H1 (cell line): Measurements from ENCODE around the gene SLC27A2. TPM values are rescaled to one million over a fixed set of nuclear protein-coding genes. Genes with fewer than 3 reads are reported as not detected.

Source experiments
- CTCF ChIA-PET: fragments of 300-600 bp; sonication (Branson Sonifier 250); formaldehyde crosslinking; loops from one replicate; lab custom pipeline; 2021; ENCODE audit not compliant: partially characterized antibody; lab: Charles Lee
- POLR2A ChIA-PET: fragments of 300-600 bp; sonication (Branson Sonifier 250); formaldehyde crosslinking; loops from one replicate; lab custom pipeline; 2021; ENCODE audit warnings: inconsistent platforms; ENCODE audit not compliant: partially characterized antibody; lab: Charles Lee
- DNase-seq, 2 experiments: peaks; one replicate each; pipeline versions ENCODE4 v3.0.0 to v3.0.0-alpha.2; 2010 to 2022; ENCODE audit warnings: low spot score in 2 of 2, low read depth in 1 of 2, mixed read lengths in 1 of 2
- FAIRE-seq: peaks from 2 replicates; lab custom pipeline; 2011; peaks lifted over from hg19 to GRCh38; lab: Jason Lieb, UNC
- H2AFZ ChIP-seq: 2 replicates; pipeline ENCODE4 v1.8.1; 2012; ENCODE audit warnings: low read length, inconsistent platforms
- H2AK5ac ChIP-seq: 2 replicates; pipeline ENCODE4 v1.6.1; 2013; ENCODE audit warnings: low read depth, low read length
- H2BK120ac ChIP-seq: replicated peaks from 2 replicates; pipeline ENCODE3; 2013; ENCODE audit warnings: low read depth, low read length, inconsistent platforms
- H2BK12ac ChIP-seq: 2 replicates; pipeline ENCODE4 v1.6.1; 2013; ENCODE audit warnings: low read depth, low read length
- H2BK15ac ChIP-seq: 2 replicates; pipeline ENCODE4 v1.6.1; 2013; ENCODE audit warnings: low read length
- H2BK20ac ChIP-seq: 2 replicates; pipeline ENCODE4 v1.6.1; 2013; ENCODE audit warnings: low read length
- H2BK5ac ChIP-seq: 2 replicates; pipeline ENCODE4 v1.6.1; 2013; ENCODE audit warnings: low read depth, low read length
- H3K14ac ChIP-seq: 2 replicates; pipeline ENCODE4 v1.6.1; 2013; ENCODE audit warnings: inconsistent platforms; ENCODE audit not compliant: insufficient read length
- H3K18ac ChIP-seq: 2 replicates; pipeline ENCODE4 v1.6.1; 2013; ENCODE audit warnings: low read length; ENCODE audit errors: extremely low read depth
- H3K23ac ChIP-seq: 2 replicates; pipeline ENCODE4 v1.6.1; 2013; ENCODE audit warnings: inconsistent platforms; ENCODE audit not compliant: insufficient read length
- H3K23me2 ChIP-seq: 2 replicates; pipeline ENCODE4 v1.6.1; 2013; ENCODE audit warnings: low read depth, low read length
- H3K27ac ChIP-seq: 2 replicates; pipeline ENCODE4 v1.6.1; 2011; ENCODE audit warnings: low read depth, low read length, inconsistent platforms
- H3K27me3 ChIP-seq, 4 experiments: replicated peaks in 1 of 4; 1 replicate in 1 of 4; 2 replicates in 3 of 4; pipeline versions ENCODE4 v1.6.1 to v1.8.1; 2011 to 2013; ENCODE audit warnings: low read length in 3 of 4, mild to moderate bottlenecking in 3 of 4, inconsistent platforms in 2 of 4, mixed read lengths in 2 of 4, moderate library complexity in 1 of 4; ENCODE audit not compliant: control insufficient read depth in 3 of 4, insufficient read depth in 3 of 4; ENCODE audit errors: extremely low read depth in 1 of 4
- H3K36me3 ChIP-seq, 4 experiments: 2 replicates each; pipeline versions ENCODE4 v1.6.1 to v1.8.1; 2011 to 2013; ENCODE audit warnings: mild to moderate bottlenecking in 4 of 4, low read length in 3 of 4, moderate library complexity in 2 of 4, control low read depth in 1 of 4, inconsistent platforms in 1 of 4; ENCODE audit not compliant: insufficient read depth in 4 of 4, control insufficient read depth in 2 of 4
- H3K4ac ChIP-seq: replicated peaks from 2 replicates; pipeline ENCODE3; 2013; ENCODE audit warnings: low read length, low read depth, mixed read lengths, inconsistent platforms; ENCODE audit not compliant: insufficient read length
- H3K4me1 ChIP-seq, 4 experiments: replicated peaks in 1 of 4; 1 replicate in 1 of 4; 2 replicates in 3 of 4; pipeline versions ENCODE4 v1.6.1 to v1.8.1; 2011 to 2013; ENCODE audit warnings: low read length in 3 of 4, inconsistent platforms in 2 of 4, mixed read lengths in 1 of 4; ENCODE audit not compliant: insufficient read depth in 4 of 4, control insufficient read depth in 3 of 4
- H3K4me2 ChIP-seq, 2 experiments: 2 replicates each; pipeline versions ENCODE4 v1.6.1 to v1.8.1; 2011 to 2013; ENCODE audit warnings: low read depth in 2 of 2, low read length in 2 of 2, control low read depth in 1 of 2, inconsistent platforms in 1 of 2, mild to moderate bottlenecking in 1 of 2; ENCODE audit not compliant: insufficient read depth in 1 of 2
- H3K4me3 ChIP-seq, 4 experiments: fragments of 200-600, 300-600 bp in 1 of 4; sonication (generic), shearing (Covaris generic), sonication (Bioruptor Twin) in 1 of 4; 2 replicates each; pipeline versions ENCODE4 v1.5.1 to v1.8.1; 2011 to 2016; ENCODE audit warnings: low read length in 4 of 4, low read depth in 3 of 4, control low read depth in 2 of 4, inconsistent platforms in 2 of 4, mild to moderate bottlenecking in 2 of 4, mixed read lengths in 1 of 4, moderate library complexity in 1 of 4; ENCODE audit not compliant: insufficient read depth in 2 of 4; ENCODE audit errors: extremely low read depth in 1 of 4
- H3K56ac ChIP-seq: replicated peaks from 2 replicates; pipeline ENCODE3; 2013; ENCODE audit warnings: low read depth, mild to moderate bottlenecking, mixed read lengths, low read length, inconsistent platforms; ENCODE audit not compliant: insufficient read length
- H3K79me1 ChIP-seq: 2 replicates; pipeline ENCODE4 v1.6.1; 2013; ENCODE audit warnings: low read depth, low read length, control low read depth
- H3K79me2 ChIP-seq, 2 experiments: 2 replicates each; pipeline versions ENCODE4 v1.6.1 to v1.8.1; 2012 to 2013; ENCODE audit warnings: low read length in 2 of 2, mild to moderate bottlenecking in 2 of 2, inconsistent platforms in 1 of 2; ENCODE audit not compliant: insufficient read depth in 2 of 2, control insufficient read depth in 1 of 2
- H3K9ac ChIP-seq, 4 experiments: replicated peaks in 1 of 4; 1 replicate in 1 of 4; 2 replicates in 3 of 4; pipeline versions ENCODE4 v1.6.1 to v1.8.1; 2011 to 2013; ENCODE audit warnings: low read depth in 3 of 4, low read length in 3 of 4, control low read depth in 2 of 4, mild to moderate bottlenecking in 2 of 4, moderate library complexity in 2 of 4, inconsistent platforms in 1 of 4; ENCODE audit errors: extremely low read depth in 1 of 4
- H3K9me3 ChIP-seq, 2 experiments: 2 replicates each; pipeline versions ENCODE4 v1.6.1 to v1.8.1; 2012 to 2013; ENCODE audit warnings: mild to moderate bottlenecking in 2 of 2, moderate library complexity in 2 of 2, control low read depth in 1 of 2, inconsistent platforms in 1 of 2, low read depth in 1 of 2, low read length in 1 of 2, mixed read lengths in 1 of 2; ENCODE audit not compliant: insufficient read depth in 2 of 2
- H4K20me1 ChIP-seq, 2 experiments: replicated peaks in 1 of 2; 2 replicates each; pipeline versions ENCODE3 to v1.8.1; 2011 to 2013; ENCODE audit warnings: inconsistent platforms in 2 of 2, low read length in 2 of 2, mild to moderate bottlenecking in 1 of 2; ENCODE audit not compliant: insufficient read depth in 2 of 2, control insufficient read depth in 1 of 2
- H4K5ac ChIP-seq: 2 replicates; pipeline ENCODE4 v1.6.1; 2013; ENCODE audit warnings: low read length, low read depth, mixed read lengths, inconsistent platforms; ENCODE audit not compliant: insufficient read length
- H4K8ac ChIP-seq: 2 replicates; pipeline ENCODE4 v1.8.0; 2013; ENCODE audit warnings: mild to moderate bottlenecking, moderate library complexity, low read length, inconsistent platforms; ENCODE audit not compliant: insufficient read depth; ENCODE audit errors: extremely low read depth
- H4K91ac ChIP-seq: replicated peaks from 2 replicates; pipeline ENCODE3; 2013; ENCODE audit warnings: low read length, mixed read lengths, inconsistent platforms; ENCODE audit not compliant: insufficient read length
- ASH2L ChIP-seq: fragments of 200-600, 300-600 bp; sonication (generic); IDR thresholded peaks from one replicate; pipeline ENCODE4 v1.7.1; 2017; ENCODE audit warnings: low read length
- CHD1 ChIP-seq: IDR thresholded peaks from 2 replicates; pipeline ENCODE4 v1.6.1; 2012; ENCODE audit warnings: low read depth, low read length, improper control_type of control experiment
- CREB1 ChIP-seq: IDR thresholded peaks from 2 replicates; pipeline ENCODE4 v1.6.1; 2012; ENCODE audit warnings: inconsistent platforms
- CTBP2 ChIP-seq: IDR thresholded peaks from 2 replicates; pipeline ENCODE4 v1.7.0; 2011; ENCODE audit warnings: borderline replicate concordance, mild to moderate bottlenecking, moderate library complexity, mixed read lengths, low read length; ENCODE audit not compliant: insufficient read depth, insufficient read length
- NRF1 ChIP-seq: IDR thresholded peaks from 2 replicates; pipeline ENCODE4 v1.6.1; 2011; ENCODE audit warnings: mild to moderate bottlenecking, low read depth, low read length, improper control_type of control experiment
- SP2 ChIP-seq: IDR thresholded peaks from 2 replicates; pipeline ENCODE4 v1.6.1; 2012; ENCODE audit warnings: mild to moderate bottlenecking, low read length, inconsistent platforms
- WGBS, 2 experiments: shearing (Covaris generic) in 1 of 2; methylation state at CpG; one replicate each; pipeline versions ENCODE4 v1.1.6 to v1.1.7; 2013 to 2015; ENCODE audit warnings: low lambda C conversion rate in 2 of 2, mixed read lengths in 2 of 2, inconsistent platforms in 1 of 2, low coverage in 1 of 2, missing lambda C conversion rate in 1 of 2; ENCODE audit not compliant: insufficient replicate concordance in 2 of 2, insufficient coverage in 1 of 2, insufficient read length in 1 of 2; ENCODE audit errors: extremely low coverage in 1 of 2, missing lambda C conversion rate in 1 of 2; 5-methylcytosine and 5-hydroxymethylcytosine counted together
- polyA plus RNA-seq, 7 experiments: library from polyadenylated mRNA; depleted of rRNA in 3 of 7; stranded (reverse) in 5 of 7; unstranded in 2 of 7; fragments of >200 nt in 5 of 7; fragments of 200-250 nt in 2 of 7; gene quantifications; 1 replicate in 5 of 7; 2 replicates in 1 of 7; 4 replicates in 1 of 7; pipeline versions ENCODE4 v1.2.1 to v1.2.3, GENCODE V29; 2011 to 2013; ENCODE audit warnings: missing spikeins in 2 of 7, mixed read lengths in 2 of 7
- total RNA-seq: library from RNA; stranded (reverse); fragmentation: NEBNext Ultra II Directional; extraction: Animal tissue kit (Norgen Biotek cat#: 25700); gene quantifications from 2 replicates; pipeline ENCODE4 v1.2.1, GENCODE V29; 2021
- TF ChIP-seq, protein P1 (sequence below), 3 experiments: IDR thresholded peaks; 1 replicate in 2 of 3; 2 replicates in 1 of 3; pipeline versions ENCODE4 v1.5.1 to v1.6.1; 2011; ENCODE audit warnings: low read length in 3 of 3, mild to moderate bottlenecking in 3 of 3, inconsistent platforms in 2 of 3, low read depth in 1 of 3, moderate library complexity in 1 of 3; ENCODE audit not compliant: insufficient read depth in 1 of 3; ENCODE audit errors: control extremely low read depth in 1 of 3
- TF ChIP-seq, protein P2 (sequence below): IDR thresholded peaks from 2 replicates; pipeline ENCODE4 v1.6.1; 2011; ENCODE audit warnings: low read length, improper control_type of control experiment

SLC27A2 gene
- total and polyA plus RNA-seq, 2 of the 8 experiments (the other 6 are each of a cell fraction or from before 2014, with no cell fraction given) = 5.6 to 5.8 TPM

DNA sequence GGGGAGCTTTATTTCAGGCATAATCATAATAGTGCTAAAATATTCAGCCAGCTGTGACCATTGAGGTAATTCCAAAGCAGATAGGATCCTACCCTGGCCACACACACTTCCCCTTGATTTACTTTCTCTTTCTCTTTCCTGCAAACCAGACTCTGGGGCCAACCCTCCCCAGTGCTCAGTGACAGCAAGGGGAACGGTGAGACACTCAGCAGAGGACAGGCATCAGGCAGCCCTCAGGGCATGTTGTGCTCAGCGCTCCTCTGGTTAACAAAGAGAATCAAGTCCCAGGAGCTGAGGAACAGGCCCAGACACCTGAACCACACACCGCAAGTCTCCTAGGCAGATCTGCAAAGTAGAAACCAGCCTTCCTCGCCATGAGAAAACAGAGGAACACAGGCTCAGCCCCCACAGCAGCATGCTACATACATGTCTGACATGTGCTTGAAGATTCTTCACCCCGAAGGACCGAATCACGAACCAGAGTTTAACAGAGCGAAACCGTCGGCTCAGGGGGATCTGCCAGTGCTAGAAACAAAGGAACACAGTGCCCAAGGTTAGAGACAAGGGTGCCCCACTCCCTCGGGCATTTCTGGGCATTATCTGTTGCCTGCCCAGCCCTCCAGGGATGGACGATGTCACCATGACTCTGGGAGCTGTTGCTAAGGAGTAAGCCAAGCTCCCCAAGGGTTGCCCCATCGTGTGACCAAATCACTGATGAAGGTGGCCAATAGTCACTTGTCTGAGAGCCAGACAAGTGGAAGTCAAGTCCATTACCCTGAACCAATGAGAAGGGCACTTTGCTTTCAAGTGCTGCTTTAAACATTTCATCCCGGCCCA lies 66.0 kb downstream of the SLC27A2 start:
- POLR2A ChIA-PET = no interaction called here
- Histone ChIP-seq H3K27me3 (no peaks in the 10 kb centered on the region), H3K4me2 (no peak overlapping the region), H3K79me1 (no peaks in the 10 kb centered on the region), H3K4ac (no peak overlapping the region), H2BK15ac (no peak overlapping the region), H2AFZ (0 out of 2 replicates have a peak overlapping the region, but pooled peaks have one; percentile 34), H3K27ac (no peak overlapping the region), H4K20me1 (no peaks in the 10 kb centered on the region), H3K14ac (no peak overlapping the region), H2AK5ac (no peak overlapping the region), H2BK5ac (no peak overlapping the region), H3K18ac (no peak overlapping the region), H3K56ac (no peak overlapping the region), H3K79me2 (no peaks in the 10 kb centered on the region), H3K36me3 (no peaks in the 10 kb centered on the region), H3K9ac (no peak overlapping the region), H3K23me2 (no peaks in the 10 kb centered on the region), H2BK12ac (no peak overlapping the region), H3K9me3 (no peaks in the 10 kb centered on the region), H3K23ac (no peak overlapping the region), H4K5ac (no peak overlapping the region), H3K4me1 (no peaks in the 10 kb centered on the region), H2BK20ac (no peak overlapping the region), H3K4me3 (no peak overlapping the region), H2BK120ac (no peak overlapping the region), H4K8ac (no peak overlapping the region), H4K91ac (no peak overlapping the region)
- FAIRE-seq (no peak), DNase-seq (no peak)
- 88% methylated on average over 12 of the region's 14 CpGs; no CpG with 5 or more reads in 1 of the 2 experiments for WGBS, 2 experiments
- CTCF ChIA-PET = interaction anchor here (0.6 to 4.8 kb wide), 5 partner anchors 9 to 95 kb away, joined by 3 to 37 read pairs (median 3); no protein-coding TSS in a partner anchor
- TF ChIP-seq, protein P1, sequence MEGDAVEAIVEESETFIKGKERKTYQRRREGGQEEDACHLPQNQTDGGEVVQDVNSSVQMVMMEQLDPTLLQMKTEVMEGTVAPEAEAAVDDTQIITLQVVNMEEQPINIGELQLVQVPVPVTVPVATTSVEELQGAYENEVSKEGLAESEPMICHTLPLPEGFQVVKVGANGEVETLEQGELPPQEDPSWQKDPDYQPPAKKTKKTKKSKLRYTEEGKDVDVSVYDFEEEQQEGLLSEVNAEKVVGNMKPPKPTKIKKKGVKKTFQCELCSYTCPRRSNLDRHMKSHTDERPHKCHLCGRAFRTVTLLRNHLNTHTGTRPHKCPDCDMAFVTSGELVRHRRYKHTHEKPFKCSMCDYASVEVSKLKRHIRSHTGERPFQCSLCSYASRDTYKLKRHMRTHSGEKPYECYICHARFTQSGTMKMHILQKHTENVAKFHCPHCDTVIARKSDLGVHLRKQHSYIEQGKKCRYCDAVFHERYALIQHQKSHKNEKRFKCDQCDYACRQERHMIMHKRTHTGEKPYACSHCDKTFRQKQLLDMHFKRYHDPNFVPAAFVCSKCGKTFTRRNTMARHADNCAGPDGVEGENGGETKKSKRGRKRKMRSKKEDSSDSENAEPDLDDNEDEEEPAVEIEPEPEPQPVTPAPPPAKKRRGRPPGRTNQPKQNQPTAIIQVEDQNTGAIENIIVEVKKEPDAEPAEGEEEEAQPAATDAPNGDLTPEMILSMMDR (IDR thresholded peaks at IDR 0.05; ENCODE audit: control extremely low read depth in 1 of 3, insufficient read depth in 1 of 3, low read depth in 1 of 3, low read length in 3 of 3) = no peak
- TF ChIP-seq NRF1 = no peak
- TF ChIP-seq CREB1 = no peak
- no peak for TF ChIP-seq CHD1
- TF ChIP-seq ASH2L = no peak
- TF ChIP-seq CTBP2 = no peak
- no peak for TF ChIP-seq SP2
- TF ChIP-seq, protein P2, sequence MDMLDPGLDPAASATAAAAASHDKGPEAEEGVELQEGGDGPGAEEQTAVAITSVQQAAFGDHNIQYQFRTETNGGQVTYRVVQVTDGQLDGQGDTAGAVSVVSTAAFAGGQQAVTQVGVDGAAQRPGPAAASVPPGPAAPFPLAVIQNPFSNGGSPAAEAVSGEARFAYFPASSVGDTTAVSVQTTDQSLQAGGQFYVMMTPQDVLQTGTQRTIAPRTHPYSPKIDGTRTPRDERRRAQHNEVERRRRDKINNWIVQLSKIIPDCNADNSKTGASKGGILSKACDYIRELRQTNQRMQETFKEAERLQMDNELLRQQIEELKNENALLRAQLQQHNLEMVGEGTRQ = no peak
